NCI-H187 (cell line): ENCODE data around the gene SMIM12.
"Not testable (repeated sequence)": the region's sequence is repeated elsewhere in the genome, so short reads cannot be mapped to it uniquely, and the experiment has no call there.

Experiments
- DNase-seq, 2 experiments: peaks; one replicate each; lab custom pipeline; 2025; lab: John Stamatoyannopoulos, UW

Gene SMIM12

DNA sequence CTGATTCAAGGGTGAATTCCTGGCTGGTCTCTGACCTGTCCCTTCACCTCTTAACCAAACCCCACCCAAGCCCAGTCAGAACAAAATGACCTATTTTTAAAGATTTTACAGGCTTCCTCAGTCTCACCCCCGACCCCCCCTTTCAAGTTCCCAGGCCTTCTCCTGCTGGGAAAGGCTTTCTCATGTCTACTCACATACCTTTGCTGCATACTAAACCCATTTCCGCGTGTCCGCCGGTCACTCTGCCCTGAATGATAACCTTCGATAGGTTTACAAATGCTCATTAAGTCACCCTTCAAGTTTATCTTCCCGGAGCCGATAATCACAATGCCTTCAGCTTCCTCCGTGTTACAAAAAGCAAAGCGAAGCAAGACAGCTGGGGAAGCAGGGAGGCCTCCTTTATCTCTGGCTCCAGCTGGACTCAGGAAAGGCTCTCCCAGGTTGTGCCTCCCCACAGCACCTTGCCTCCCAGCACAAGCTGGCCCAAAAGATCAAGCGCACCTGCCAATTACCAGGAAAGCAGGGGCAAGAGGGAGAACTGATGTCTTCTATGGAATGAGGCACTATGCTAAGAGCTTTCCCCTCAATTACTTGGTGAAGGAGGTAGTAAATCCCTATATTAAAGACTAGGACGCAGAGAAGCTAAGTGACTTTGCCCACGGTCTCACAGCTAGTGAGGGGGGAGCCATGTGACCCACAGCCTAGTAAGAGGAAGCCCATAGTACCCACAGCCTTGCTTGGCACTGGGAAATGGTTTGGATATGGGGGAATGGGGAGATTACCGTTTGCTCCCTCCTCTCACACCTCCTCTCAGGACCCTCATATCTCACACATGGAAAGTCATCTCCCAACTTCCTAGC, 15.9 kb downstream of the SMIM12 start:
- no peak for DNase-seq

DNA sequence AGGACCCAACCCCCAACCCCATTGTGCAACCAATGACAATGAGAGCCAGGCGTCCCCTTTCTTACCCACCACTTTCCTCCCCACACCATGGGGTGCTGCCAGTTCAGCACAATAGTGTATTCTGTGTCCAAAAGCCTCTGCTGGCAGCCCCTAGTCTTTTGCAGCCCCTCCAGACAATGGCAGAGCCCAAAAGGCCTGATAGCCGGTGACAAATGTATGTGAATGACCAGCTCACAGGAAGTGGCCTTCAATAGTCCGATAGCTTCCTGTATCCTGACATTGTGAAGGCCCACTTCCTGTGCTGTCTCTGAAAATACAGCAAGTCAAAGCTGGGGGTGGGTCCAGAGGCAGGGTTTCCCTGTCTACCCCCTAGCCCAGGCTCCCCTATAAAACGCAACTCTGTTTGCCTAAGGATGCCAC, 16.6 kb downstream of the SMIM12 start:
- no peak for DNase-seq

DNA sequence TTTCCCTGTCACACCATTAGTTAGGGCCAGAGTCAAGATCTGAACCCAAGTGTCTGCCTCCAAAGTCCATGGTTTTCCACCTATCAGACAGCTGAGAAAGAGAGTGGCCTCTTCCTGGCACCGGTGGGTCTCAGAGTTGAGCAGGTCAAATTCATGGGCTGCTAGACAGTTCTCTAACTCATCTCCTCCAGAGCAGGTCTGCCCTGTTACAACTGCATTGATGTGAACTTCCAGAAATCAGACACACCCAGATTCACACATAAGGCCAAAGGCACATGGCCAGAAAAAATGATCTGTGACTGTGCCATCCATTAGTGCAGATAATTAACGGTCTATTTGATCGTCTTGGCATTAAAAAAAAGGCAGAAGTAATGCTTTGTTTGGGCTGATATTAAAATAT, 17.5 kb downstream of the SMIM12 start:
- DNase-seq: no peak

DNA sequence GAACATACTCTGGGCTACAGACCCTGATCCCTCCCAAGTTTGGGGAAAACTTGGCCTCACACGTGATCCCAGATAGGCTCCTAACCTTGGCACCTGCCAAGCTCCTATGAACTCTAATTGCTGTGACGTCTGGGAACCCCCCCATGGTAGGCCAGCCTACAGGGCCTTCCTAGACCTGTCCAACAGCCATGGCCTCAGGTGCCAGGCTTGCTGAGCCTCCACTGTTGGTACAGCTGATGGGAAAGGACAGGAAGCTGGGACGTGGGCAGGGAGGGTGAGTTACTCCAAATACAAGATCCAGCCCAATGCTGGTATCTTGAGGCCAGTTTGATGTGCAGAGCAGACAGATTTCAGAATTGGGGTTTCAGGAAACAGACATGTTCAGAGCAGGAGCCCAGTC, 19.1 kb downstream of the SMIM12 start:
- no peak for DNase-seq

DNA sequence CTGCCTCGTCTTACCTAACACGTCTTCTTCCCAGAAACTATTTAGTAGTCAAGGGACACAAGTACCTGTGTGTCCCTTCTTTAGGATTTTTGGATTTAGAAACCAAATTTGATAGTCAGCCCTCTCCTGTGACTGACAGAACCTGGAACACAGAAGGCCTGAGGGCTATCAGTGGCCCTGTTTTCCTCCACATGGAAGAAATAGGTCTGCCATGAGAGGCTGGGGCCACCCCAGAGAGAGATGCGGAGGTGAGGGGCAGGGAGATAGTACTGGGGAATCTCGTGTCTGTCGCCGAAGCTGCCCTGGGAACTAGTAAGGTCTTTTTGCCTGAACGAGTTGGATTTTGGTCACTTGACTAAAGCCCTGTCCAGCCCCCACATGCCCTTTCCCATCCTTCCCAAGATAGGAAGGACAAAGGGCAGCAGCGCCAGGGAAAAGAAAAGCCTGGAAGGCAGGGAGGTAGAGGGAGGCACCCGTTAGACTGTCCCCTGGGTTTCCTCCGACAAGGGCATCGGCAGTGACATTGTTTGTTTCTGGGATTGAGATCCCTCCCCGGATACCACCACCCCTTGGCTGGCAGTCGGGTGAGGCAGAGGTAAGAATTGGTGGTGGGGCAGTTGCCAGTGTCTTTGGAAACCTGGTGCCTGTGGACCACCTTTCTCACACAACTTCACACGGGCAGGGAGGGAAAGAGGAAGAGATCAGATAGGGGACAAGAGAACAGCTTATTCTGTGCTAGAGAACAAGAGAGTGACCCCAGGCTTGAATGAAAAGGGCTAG, 19.8 kb downstream of the SMIM12 start:
- DNase-seq: no peak

DNA sequence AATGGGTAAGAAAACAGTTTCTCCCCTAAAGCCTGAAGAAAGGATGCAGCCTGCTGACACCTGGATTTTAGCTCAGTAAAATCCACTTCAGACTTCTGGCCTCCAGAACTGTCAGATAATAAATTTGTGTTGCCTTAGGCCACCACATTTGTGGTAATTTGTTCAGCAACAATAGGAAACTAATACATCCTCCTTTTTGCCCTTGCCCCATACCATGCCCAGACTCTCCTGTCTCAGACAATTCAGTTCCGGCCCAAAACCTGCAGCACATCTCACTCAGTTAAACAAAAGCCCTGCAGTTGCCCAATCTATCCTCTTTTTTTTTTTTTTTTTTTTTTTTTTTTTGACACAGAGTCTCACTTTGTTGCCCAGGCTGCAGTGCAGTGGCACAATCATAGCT, 25.8 kb downstream of the SMIM12 start:
- no peak for DNase-seq

DNA sequence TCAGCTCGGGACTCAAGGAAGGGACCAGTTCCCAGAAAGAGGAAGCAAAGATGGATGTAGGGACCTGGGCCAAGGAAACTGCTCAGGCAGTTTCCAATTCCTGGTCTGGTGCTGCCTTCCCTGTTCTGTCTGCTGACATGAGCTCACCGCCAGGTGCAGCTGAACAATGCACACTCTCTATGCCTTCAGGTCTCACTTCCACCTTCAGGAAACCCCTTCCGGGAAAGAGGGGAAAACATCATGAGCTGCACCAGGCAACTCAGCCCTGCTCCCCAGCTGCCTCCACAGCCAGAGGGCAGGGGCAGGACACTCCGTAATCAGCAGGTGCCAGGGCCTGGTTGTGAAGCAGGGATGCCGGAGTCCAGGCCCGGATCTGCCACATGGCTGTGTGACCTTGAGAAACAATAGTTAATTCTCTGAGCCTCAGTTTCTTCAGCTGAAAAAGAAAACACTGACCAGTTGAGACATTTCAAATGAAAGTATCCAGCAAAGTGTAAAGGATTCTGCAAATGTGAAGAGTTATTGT, 27.8 kb downstream of the SMIM12 start:
- DNase-seq: no peak

DNA sequence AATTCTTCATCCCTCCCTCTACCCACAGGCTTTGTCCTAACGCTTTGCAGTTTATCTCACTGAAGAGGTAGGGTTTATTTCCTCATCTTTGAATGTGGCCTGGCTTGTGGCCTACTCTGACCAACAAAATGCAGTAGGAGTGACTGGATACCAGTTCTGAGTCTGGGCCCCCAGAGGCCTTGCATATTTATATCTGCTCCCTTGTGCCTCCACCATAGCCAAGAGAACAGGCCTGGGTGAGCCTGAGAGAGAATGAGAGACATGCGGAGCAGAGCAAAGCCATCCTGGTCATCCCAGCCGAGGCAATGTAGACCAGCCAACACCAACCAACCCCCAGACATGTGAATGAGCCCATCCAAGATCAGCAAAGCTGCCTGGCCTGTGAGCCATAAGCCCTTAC, 30.3 kb downstream of the SMIM12 start:
- no peak for DNase-seq

DNA sequence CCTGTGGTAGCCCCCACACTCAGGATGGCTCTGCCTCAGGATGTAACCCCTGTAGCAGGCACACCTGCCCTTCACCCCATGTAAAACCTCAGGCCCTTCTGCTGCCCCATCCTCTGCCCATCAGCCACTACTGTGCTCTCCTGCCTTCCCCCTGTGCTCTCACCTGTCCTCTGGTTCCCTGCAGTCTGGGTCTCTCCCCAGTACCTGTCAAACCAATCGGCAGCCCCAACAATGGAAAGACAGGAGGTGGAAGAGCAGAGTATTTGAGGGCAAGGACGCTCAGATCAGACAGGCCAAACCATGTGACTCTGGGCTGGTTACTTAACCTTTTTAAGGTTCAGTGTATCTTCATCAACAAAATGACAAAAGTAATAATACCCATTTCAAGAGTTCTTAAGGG, 30.9 kb downstream of the SMIM12 start:
- DNase-seq: no peak

DNA sequence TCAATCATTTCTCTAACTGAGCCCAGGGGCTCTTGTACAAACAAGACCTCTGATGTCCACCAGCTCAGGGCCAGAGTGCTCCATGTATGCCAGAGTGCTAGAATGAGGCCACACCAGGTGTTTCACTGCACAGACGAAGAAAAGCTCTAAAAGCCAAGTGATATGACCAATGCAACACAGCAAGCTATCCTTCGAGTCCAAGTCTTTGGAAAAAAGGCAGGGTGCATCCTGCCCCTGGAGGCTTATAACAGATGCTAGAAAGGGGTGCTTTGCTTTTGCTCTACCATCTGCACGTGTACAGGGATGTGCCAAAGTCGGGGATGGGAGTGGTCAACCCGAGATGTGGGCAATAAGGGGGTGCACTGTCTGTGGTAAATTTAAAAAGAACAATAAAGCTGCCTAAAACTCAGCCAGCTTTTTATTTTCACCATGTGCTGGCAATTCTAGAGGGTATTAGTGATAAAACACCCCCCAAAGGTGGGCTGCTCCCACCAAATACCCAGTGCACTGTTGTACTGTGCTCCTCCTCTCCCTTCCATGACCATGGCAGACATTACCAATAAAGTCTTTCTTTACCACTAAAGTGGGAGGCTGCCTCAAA, 32.1 kb downstream of the SMIM12 start:
- no peak for DNase-seq

DNA sequence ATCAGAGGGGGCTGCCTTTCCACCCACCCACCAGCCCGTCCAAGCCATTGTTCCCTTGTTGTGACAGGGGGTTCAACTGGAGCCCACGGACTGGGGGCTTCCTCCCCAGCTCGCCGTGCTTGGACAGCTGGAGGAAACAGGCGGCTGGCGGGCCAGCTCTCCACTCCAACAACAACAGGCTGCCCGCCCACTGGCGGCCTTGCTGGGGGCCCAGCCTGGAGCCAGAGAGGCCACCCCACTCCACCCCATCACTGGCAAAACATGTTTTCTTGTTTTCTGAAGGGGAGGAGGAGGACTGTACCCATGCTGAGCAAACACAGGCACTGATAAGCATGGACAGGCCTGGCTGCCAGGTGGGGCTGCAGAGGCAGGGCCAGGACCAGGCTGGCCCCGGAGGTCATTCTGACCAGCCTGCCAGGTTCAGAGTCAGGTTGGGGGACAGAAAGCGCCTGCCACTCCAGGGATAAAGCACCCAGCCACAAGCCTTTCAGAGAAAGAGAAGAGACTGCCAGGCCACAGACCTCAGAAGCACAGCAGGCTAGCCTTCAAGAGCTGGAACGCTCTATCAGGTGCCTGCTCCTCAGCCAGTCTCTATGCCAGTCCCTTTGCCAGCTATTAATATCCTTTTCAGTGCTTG, 34.0 kb downstream of the SMIM12 start:
- no peak for DNase-seq

DNA sequence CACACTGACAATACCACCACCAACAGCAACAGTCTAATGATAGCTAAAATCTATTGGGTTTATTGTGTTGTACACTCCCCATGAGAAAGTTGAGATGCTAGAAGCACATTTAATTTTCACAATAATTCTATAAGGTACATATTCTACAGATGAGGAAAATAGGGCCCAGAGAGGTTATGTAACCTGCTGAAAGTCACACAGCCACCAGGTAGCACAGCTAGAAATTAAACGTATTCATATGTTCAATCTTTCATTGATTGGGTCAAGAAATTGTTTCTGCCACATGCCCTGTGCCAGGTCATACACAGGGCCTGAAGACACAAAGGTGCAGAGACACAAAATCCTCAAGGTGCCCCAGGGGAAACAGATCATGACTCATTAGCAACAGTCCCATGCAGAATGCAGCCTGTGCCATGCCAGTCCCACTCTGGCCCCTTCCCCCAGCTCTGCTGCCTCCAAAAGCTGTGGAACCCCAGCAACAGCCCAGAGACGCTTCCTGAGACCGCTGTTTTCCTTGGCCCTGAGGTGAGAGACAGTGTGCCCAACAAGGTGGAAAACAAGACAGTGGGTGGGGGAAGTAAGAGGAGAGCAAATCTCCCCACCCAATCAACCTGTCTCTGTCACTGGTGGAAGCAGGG, 34.6 kb downstream of the SMIM12 start:
- no peak for DNase-seq

DNA sequence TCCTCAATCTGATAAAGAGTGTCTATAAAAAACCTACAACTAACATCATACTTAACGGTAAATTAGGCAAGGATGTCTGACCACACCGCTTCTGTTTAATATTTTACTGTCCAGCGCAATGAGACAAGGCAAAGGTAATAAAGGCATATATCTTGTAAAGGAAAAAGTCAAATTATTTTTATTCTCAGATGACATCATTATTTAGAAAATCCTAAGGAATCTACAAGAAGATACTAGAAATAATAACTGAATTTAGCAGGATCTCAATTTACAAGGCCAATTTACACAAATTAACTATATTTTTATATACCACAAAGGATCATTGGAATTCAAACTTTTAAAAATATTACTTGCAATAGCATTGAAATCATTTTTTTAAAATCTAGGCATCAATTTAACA, 37.3 kb downstream of the SMIM12 start:
- DNase-seq: no peak

DNA sequence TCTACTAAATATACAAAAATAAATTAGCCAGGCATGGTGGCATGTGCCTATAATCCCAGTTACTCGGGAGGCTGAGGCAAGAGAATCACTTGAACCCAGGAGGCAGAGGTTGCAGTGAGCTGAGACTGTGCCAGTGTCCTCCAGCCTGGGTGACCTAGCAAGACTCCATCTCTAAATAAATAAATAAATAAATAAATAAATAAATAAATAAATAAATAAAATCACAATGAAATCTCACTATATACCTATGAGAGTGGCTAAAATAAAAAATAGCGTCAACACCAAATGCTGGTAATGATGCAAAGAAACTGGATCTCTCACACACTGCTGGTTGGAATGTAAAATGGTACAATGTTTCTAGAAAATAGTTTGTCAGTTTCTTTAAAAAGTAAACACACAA, 40.7 kb downstream of the SMIM12 start:
- not testable (repeated sequence) for DNase-seq

DNA sequence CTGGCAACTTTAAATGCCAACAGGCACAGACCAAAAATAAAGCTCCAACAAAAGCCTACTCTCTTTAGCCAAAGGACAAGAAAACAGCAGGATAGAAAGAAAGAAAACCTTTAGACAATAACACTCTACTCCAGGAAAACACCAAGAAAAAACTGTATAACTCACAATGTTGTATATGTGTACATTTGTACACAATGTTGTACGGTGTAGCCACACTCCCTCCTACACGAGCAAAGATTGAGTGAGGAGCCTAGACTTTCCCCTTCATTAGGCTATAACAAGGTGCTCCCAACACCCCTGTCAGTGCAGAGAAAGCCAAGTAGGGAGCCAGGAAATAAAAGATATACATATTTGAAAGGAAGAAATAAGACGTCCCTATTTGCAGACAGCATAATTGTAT, 42.8 kb downstream of the SMIM12 start:
- DNase-seq: no peak

DNA sequence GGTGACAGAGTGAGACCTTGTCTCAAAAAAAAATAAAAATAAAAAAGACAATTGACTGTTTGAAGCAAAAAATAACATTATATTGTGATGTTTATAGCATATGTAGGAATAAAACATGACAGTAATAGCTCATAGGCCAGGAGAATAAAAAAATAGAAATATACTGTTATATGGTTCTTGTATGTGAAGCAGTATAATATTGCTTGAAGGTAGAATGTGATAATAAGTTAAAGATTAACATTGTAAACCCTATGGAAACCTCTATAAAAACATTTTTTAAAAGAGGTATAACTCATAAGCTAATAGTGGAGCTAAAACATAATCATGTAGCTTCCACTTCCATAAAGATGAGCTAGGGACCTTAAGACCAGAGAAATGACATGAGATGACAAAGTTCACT, 43.2 kb downstream of the SMIM12 start:
- DNase-seq: no peak

DNA sequence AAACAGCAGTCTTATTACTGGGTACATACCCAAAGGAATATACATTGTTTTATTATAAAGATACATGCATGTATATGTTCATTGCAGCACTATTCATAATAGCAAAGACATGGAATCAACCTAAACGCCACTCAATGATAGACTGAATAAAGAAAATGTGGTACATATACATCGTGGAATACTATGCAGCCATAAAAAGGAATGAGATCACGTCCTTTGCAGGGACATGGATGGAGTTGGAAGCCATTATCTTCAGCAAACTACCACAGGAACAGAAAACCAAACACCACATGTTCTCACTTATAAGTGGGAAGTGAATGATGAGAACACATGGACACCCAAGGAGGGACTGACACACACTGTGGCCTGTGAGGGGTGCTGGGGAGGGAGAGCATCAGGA, 48.8 kb downstream of the SMIM12 start:
- not testable (repeated sequence) for DNase-seq

DNA sequence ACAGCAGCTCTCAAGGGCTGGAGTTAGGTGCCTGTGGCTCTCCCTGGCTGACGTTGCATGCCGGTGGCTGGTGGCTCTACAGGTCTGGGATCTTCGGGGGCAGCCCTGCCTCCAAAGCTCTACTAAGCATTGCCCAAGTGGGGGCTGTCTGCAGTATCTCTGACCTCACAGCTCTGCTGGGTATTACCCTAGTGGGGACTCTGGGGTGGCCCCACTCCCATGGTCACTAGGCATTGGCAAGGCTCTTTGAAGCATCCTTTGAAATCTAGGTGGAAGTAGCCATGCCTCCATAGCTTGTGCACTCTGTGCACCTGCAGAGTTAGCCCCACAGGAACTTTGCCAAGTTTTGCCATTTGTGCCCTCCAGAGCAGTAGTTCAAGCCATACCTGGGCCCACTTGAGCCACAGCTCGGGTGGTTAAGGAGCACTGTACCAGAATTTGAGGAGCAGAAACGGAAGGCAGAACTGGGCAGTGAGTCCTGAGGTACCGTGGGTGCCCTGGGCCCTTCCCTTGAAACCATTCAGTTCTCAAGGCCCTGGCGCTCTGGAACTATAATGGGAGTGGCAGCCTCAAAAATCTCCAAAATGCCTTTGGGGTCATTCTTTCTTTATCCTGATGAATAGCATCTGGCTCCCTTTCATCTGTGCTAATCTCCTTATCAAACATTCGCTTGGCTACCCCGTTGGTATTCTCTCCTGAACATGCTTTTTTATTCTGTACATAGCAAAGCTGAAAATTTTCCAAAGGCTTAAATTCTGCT, 51.3 kb downstream of the SMIM12 start:
- DNase-seq: no peak

DNA sequence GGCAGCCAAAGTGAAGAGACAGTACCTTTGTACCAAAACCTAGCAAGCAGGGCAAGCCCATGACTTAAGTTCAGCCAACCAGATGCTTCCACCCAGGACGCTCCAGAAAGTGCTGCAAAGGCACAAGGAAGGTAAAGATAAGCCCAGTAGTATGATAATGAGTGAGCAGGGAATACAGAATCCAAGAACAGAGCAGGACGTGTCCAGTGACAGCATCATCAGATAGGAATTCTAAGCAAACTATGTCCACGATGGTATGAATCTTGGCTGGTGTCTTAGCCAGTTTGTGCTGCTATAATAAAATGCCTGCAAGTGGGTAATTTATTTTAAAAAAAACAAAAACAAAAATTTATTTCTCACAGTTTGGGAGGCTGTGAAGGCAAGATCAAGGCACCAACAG, 53.2 kb downstream of the SMIM12 start:
- no peak for DNase-seq

DNA sequence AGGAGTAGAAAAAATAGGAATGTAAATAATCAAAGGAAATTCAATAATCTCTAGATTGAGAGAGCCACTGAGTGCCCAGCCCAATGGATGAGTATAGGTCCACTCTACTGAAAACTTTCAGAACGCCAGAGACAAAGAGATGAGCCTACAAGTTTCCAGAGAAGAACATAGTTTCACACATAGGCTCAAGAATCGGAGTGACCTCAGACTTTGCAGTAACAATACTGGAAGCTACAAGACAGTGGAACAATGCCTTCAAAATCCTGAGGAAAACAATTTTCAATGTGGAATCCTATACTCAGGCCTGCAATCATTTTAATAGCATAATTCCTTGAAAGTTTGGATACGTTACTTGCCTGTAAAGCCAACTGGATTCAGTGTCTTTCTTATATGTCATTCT, 55.8 kb downstream of the SMIM12 start:
- DNase-seq: no peak
